NCI-H82 treated with DMSO at 0.1 percent for 48 hours (cell line): ENCODE measurements around the gene TJP1.
"Not testable (repeated sequence)": the region's sequence is repeated elsewhere in the genome, so short reads cannot be mapped to it uniquely, and the experiment has no call there.

Experiments used
- DNase-seq: peaks from one replicate; lab custom pipeline; 2025; ENCODE audit not compliant: unreplicated experiment; lab: John Stamatoyannopoulos, UW

Gene TJP1

GRCh38 chr15:29670266-29670665 lies 152.0 kb downstream of the TJP1 start:
- DNase-seq, result no peak

GRCh38 chr15:29669823-29670222 lies 152.4 kb downstream of the TJP1 start:
- DNase-seq, result no peak

GRCh38 chr15:29668120-29668602 lies 154.1 kb downstream of the TJP1 start:
- DNase-seq, result peak; percentile 76

GRCh38 chr15:29666241-29666640 lies 156.0 kb downstream of the TJP1 start:
- DNase-seq, result no peak

- DNase-seq, result no peak
Measured at GRCh38 chr15:29665444-29666003, 156.7 kb downstream of the TJP1 start.

GRCh38 chr15:29664406-29664805 lies 157.9 kb downstream of the TJP1 start:
- no peak for DNase-seq

- not testable (repeated sequence) for DNase-seq
Measured at GRCh38 chr15:29657476-29657817, 164.8 kb downstream of the TJP1 start.

- DNase-seq, result no peak
Measured at GRCh38 chr15:29656636-29657475, 165.4 kb downstream of the TJP1 start.

GRCh38 chr15:29652595-29652994 lies 169.7 kb downstream of the TJP1 start:
- no peak for DNase-seq

- DNase-seq, result no peak
Measured at GRCh38 chr15:29651476-29652233, 170.6 kb downstream of the TJP1 start.
